HG02981 (cell line): Measurements from ENCODE around the gene TKTL2.

Experiments used
- ATAC-seq: cut with Tn5 transposase; IDR thresholded peaks from one replicate; pipeline ENCODE4 v1.9.1; 2021; ENCODE audit warnings: mild to moderate bottlenecking, moderate library complexity; ENCODE audit not compliant: unreplicated experiment

TKTL2 gene, protein sequence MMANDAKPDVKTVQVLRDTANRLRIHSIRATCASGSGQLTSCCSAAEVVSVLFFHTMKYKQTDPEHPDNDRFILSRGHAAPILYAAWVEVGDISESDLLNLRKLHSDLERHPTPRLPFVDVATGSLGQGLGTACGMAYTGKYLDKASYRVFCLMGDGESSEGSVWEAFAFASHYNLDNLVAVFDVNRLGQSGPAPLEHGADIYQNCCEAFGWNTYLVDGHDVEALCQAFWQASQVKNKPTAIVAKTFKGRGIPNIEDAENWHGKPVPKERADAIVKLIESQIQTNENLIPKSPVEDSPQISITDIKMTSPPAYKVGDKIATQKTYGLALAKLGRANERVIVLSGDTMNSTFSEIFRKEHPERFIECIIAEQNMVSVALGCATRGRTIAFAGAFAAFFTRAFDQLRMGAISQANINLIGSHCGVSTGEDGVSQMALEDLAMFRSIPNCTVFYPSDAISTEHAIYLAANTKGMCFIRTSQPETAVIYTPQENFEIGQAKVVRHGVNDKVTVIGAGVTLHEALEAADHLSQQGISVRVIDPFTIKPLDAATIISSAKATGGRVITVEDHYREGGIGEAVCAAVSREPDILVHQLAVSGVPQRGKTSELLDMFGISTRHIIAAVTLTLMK

DNA sequence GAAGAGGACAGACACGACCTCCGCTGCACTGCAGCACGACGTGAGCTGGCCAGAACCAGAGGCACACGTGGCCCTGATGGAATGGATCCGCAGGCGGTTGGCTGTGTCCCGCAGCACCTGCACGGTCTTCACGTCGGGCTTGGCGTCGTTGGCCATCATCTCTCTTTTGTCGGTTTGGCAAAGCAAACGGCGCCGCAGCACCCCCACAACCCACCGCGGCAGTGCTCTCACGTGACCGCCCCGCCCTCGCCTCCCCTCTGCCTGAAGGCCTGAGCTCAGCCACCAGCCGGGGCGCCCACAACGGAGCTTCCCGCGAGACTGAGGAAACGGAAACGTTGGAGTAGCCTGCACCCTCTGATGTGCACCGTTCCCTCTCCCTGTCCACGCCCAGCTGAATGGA, at the start of gene TKTL2:
Gene TKTL2, minus strand, starts transcription at position 179 of the 400 bp plus-strand sequence. Its CDS starts 20 bp downstream, at position 159.
- ATAC-seq = no peak

- ATAC-seq = no peak
Measured at GRCh38 chr4:163515198-163515597, 41.6 kb upstream of the TKTL2 start.

DNA sequence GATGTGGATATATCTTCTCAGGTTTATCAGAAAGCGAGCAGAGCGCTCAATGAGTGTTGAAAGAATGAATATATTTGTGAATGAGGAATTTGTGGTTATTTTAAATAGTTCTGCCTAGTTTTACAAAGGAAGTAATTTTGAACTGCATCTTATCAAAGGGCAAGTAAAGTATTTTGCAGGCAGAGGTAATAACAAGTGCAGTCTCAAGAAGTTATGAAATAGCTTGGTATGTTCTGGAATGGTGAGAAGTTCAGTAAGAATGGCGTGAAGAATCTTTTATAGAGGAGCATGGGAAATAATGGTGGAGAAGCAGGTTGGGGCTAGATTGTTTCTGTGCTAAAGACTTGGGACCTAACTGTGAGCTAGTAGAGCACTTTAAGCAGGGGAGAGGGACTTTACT, 31.8 kb upstream of the TKTL2 start:
- ATAC-seq = no peak

- no peak for ATAC-seq
Measured at GRCh38 chr4:163500586-163500985, 27.0 kb upstream of the TKTL2 start.

- ATAC-seq = peak; percentile 39
Measured at GRCh38 chr4:163495900-163496299, 22.3 kb upstream of the TKTL2 start.

DNA sequence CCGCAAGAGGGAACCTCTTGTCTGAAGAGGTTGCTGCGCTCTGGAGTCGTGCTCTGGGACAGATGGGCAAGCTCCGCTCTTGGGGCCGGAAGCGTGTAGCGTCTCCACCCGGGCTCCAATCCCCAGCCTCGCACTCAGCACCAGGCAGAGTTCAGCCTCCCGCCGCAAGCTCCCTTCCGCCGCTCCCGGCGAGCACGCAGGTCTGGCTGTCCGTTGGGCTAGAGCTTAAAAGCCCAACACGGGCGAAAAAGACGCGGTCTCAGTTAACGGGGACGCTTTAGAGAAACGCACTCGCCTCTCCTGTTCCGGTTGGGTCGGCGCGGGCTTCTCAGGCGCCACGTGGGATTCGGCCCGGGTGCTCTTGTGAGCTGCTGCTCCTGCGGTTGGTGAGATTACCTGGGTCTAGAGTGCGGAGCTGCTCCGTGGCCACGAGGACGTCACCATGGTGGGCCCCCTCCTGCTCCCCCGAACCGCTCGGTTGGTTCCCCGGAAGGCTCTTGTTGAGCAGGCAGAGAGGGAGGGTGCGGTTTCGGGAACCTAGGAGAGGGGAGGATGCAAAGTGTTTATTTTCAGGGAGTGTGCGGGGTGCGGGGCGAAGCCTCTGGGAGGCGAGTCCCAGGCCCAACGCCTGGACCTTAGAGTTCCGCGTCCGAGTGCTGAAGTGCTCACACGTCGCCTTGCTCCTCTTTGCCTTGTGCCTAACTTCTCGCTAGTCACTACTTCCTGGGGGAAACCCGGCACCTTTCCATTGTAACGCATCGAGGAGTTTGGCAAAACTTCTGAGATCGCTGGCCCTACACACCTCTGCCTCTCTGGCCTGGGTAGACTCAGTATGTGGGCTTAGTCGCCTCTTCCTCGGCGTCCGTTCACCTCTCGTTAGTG, 21.0 kb upstream of the TKTL2 start, which contains the start of gene TMA16:
Gene TMA16, plus strand, starts transcription at position 331 of the 882 bp plus-strand sequence. Its CDS starts 112 bp downstream, at position 443.
- peak; percentile 74 for ATAC-seq

DNA sequence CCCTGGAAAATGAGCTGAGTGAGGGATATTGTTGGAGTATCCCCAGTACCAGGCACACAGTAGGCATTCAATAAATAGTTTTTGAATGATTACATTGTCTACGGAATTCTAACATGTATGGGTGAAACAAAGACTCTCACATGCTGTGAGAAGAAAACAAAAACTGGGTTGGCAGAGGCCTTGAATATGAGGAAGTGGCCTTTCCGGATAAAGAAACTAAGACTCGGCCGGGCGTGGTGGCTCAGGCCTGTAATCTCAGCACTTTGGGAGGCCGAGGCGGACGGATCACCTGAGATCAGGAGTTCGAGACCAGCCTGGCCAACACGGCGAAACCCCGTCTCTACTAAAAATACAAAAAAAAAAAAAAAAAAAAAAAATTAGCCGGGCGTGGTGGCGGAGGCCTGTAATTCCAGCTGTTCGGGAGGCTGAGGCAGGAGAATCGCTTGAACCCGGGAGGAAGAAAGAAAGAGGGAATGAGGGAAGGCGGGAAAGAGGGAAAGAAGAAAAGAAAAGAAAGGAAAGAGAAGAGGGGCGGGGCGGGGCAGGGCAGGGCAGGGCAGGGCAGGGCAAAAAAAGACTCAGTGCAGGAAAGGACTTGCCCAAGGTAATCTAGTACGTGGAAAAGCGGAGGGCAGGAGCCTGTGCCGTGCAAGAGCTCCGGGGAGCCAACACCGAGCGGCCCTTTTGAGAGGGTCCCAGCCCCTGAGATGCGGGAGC, 20.2 kb upstream of the TKTL2 start:
- ATAC-seq = peak; percentile 23

DNA sequence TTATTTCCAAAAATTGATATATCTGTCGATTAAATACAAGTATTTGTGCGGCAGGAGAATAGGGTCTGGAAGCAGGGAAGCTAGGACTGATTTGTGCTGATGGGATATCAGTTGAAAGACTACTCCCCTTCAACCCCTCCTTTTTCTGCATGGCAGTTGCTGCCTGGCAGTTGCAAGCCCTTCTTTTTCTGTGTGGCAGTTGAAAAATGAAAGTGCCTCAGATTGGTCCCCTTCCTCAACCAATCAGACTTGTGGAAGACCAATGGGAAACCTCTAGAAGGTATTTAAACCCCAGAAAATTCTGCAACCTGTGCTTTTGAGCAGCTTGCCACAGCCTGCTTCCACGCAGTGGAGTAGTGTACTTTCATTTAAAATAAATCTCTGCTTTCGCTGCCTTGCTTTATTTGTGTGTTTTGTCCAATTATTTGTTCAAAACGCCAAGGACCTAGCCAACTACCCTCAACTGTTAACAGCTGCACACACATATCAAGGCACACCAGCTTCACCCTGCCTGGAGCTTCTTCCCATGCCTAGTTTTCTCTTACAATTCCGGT, 19.5 kb upstream of the TKTL2 start:
- no peak for ATAC-seq

DNA sequence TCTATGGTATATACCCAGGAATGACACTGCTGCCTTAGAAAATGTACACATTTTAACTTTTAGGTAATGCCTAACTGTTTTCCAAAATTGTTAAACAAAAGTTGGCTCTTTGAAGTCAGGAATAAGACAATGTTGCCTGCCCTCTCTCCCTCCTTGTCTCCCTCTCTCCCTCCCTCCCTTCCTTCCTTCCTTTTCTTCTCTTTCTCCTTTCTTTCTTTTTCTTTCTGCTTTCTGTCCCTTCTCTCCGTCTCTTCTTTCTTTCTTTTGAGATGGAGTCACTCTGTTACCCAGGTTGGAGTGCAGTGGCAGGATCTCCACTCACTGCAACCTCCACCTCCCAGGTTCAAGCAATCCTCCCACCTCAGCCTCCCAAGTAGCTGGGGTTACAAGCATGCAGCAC, 16.4 kb upstream of the TKTL2 start:
- no peak for ATAC-seq

DNA sequence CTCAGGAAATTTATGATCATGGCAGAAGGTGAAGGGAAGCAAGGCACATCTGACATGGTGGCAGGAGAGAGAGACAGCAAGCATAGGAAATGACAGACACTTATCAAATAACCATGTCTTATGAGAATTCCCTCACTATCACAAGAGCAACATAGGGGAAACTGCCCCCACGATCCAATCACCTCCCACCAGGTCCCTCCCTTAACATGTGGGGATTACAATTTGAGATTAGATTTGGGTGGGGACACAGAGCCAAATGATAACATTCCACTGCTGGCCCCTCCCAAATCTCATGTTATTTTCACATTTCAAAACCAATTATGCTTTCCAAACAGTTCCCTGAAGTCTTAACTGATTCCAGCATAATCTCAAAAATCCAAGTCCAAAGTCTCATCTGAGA, 12.8 kb upstream of the TKTL2 start:
- ATAC-seq = no peak

DNA sequence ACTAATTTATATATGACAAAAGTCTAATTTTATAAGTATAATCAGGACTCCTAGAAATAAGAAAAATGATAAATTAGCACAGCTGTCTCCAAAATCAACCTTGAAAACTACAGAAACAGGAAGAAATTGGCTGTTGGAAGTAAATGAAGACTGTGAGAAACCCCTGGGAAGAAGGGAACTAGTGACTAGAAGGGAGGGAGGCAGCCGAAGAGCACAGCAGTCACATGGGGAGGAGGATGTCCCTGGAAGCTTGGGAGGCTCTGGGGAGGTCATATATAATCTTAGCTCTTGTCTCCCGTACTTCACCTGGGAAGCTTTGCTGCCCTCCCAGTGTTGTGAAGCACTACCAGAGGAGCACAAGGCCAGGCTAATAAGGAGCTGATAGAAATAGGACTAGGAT, 12.0 kb upstream of the TKTL2 start:
- no peak for ATAC-seq

DNA sequence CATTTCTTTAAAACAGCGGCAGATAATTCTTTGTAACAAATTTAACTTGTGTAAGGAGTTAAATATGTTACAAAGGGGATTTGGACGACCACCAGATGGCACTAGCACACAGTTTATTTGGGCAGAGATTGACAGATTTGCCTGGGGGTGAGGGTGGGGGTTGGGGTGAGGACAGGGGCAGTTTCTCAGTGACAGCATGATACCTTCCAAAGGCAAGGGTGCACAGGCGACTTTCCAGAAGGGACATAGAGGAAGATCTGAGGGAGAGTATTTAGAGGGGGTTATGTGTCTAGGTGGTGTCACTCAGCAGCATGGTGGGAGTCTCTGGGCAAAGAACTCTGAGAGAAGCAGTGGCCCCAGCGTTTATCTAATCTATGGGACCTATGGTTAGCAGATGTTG, 11.4 kb upstream of the TKTL2 start:
- no peak for ATAC-seq

- peak; percentile 60 for ATAC-seq
Measured at GRCh38 chr4:163482190-163482589, 8.6 kb upstream of the TKTL2 start.

DNA sequence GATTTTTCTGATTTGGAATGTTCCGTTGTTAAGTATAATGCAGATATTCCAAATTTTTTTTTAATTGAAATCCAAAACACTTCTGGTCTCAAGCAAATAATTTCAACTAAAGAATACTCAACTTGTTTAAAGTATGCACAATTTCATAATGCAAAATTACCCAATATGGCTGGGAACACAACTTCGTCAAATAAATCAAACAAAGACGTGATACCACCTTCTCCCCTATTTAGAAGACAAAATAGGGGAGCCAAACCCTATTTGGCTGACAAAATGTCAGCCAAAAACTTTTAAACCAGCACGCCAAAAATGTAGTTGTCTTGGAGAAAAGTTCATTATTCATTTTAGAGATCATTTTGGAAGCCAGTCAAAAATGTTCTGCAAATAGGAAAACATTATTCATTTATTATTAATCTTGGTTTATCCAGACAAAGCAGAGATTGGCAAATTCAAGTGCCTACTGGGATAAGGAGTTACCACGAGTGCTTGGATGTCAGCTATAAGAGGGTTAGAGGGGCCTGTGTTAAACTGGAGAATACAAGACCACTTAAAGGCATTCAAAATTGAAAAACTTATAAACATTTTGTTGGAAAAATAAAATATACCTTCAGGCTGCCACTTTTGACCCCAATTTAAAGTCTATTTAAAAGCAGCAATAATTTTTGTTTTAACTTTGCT, 3.3 kb upstream of the TKTL2 start:
- no peak for ATAC-seq

GRCh38 chr4:163474027-163474426, 473 bp upstream of the TKTL2 start:
- no peak for ATAC-seq

- no peak for ATAC-seq
Measured at GRCh38 chr4:163473130-163473529, 424 bp downstream of the TKTL2 start.

DNA sequence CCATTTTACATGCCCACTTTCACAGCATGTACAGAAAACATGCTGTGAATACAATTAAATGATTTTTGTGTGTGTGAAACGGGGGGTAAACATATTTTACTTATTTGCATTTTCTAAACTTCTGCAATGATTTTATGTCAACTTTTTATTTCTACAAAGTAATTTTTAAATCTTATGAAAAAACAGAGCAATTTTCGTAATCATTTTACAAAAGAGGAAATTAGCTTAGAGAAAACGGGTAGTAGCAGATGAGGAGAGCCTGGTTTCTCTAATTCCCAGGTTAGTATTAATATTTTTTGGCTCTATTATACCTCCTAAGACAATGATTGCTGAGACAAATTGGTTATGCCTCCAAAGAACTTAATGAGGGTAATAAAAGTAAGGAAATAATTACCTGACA, 3.2 kb downstream of the TKTL2 start:
- ATAC-seq = no peak

DNA sequence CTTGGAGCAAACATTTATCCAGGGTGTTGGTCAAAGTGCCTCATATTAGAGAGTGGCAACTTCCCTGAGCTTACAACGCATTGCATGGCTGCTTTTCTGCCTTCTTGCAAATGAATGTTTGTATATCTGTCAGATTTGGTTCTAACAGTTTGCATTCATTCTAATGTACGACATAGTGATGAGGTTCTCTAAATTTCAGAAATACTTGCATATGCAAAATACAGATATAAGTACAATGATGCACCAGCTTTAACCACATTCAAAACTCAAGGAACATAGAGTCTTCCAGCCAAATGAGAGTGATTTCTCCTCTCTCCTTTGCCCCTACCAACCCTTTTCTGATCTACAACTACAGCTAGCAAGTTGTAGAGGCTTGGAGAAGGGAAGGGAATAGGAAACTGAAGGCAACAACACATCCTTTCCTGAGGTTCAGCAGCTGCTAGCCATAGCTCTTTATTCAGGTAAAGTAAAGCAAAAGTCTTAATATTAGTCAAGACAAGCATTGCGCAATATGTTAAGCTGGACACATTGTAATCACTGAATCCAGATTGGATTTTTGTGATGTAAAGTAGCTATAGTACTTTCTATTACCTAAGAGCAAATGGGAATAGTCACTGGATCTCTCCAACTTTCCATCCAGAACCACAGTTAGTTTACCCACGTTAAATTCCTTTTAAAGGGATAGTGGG, 6.3 kb downstream of the TKTL2 start:
- ATAC-seq = no peak

GRCh38 chr4:163462556-163462955, 11.0 kb downstream of the TKTL2 start:
- no peak for ATAC-seq
